K562 (cell line): ENCODE data around the gene ENTREP3. TPM values are rescaled to one million over a fixed set of nuclear protein-coding genes. Genes with fewer than 3 reads are reported as not detected.
A peak's percentile ranks its signal among the peaks of the same experiment; 100 is the strongest.

Experiments used
- BCOR ChIP-seq: fragments of 450-650 bp; IDR thresholded peaks from 2 replicates; pipeline ENCODE4 v1.6.1; 2016
- CHCHD3 ChIP-seq: fragments of 250-450 bp; sonication (Bioruptor Pico); IDR thresholded peaks from 2 replicates; pipeline ENCODE4 v2.1.2; 2022; ENCODE audit warnings: mild to moderate bottlenecking
- ETS2 ChIP-seq: IDR thresholded peaks from 2 replicates; pipeline ENCODE4 v1.6.1; 2016; ENCODE audit warnings: borderline replicate concordance, missing genetic modification characterization, mild to moderate bottlenecking, moderate library complexity, missing compliant biosample characterization; ENCODE audit not compliant: poor library complexity, severe bottlenecking
- GABPB2 ChIP-seq: fragments of 250-450 bp; sonication (Bioruptor Pico); conservative IDR thresholded peaks from 2 replicates; pipeline ENCODE4 v1.5.1; 2021; ENCODE audit warnings: mild to moderate bottlenecking
- GATA2 ChIP-seq: sonication (generic); formaldehyde crosslinking; IDR thresholded peaks from 2 replicates; pipeline ENCODE4 v1.4.0; 2020; ENCODE audit warnings: mild to moderate bottlenecking, missing genetic modification reagents
- JUNB ChIP-seq: fragments of 450-650 bp; formaldehyde crosslinking; conservative IDR thresholded peaks from 2 replicates; pipeline ENCODE4 v1.4.0; 2020; ENCODE audit warnings: mild to moderate bottlenecking
- MCM7 ChIP-seq, 2 experiments: fragments of 450-650 bp; IDR thresholded peaks; 2 replicates each; pipeline ENCODE4 v1.6.1; 2016 to 2018
- NBN ChIP-seq: fragments of 450-650 bp; IDR thresholded peaks from 2 replicates; pipeline ENCODE4 v1.6.1; 2016; ENCODE audit warnings: low read depth, mild to moderate bottlenecking
- NFIC ChIP-seq: fragments of 450-650 bp; IDR thresholded peaks from 2 replicates; pipeline ENCODE4 v1.6.1; 2017; ENCODE audit warnings: mild to moderate bottlenecking, inconsistent platforms
- POLR2B ChIP-seq: fragments of 450-650 bp; IDR thresholded peaks from 2 replicates; pipeline ENCODE4 v1.6.1; 2018; ENCODE audit warnings: low read depth; ENCODE audit not compliant: partially characterized antibody
- SP2 ChIP-seq: IDR thresholded peaks from 2 replicates; pipeline ENCODE4 v1.6.1; 2011; ENCODE audit warnings: mild to moderate bottlenecking, low read depth, low read length, moderate library complexity; ENCODE audit not compliant: poor library complexity, severe bottlenecking; ENCODE audit errors: extremely low read depth
- ZNF274 ChIP-seq: IDR thresholded peaks from 2 replicates; pipeline ENCODE4 v1.6.1; 2011; ENCODE audit warnings: low read depth, mild to moderate bottlenecking, low read length, moderate library complexity, borderline replicate concordance
- ZNF609 ChIP-seq: sonication (generic); formaldehyde crosslinking; IDR thresholded peaks from 2 replicates; pipeline ENCODE4 v1.8.1; 2023; ENCODE audit warnings: missing genetic modification reagents, mild to moderate bottlenecking, borderline replicate concordance
- polyA plus RNA-seq, 8 experiments: library from polyadenylated mRNA; depleted of rRNA in 4 of 8; stranded (reverse) in 5 of 8; unstranded in 3 of 8; fragments of >200 nt; fragmentation: Nextera tagmentation in 2 of 8; fragmentation: Illumina TruSeq in 1 of 8; extraction: Ambion mirVana in 2 of 8; extraction: Trizol in 1 of 8; gene quantifications; 2 replicates each; pipeline versions ENCODE4 v1.2.1 to v1.2.3, GENCODE V29; 2011 to 2014; ENCODE audit warnings: inconsistent platforms in 1 of 8, missing spikeins in 1 of 8
- total RNA-seq, 7 experiments: library from RNA; depleted of rRNA in 6 of 7; stranded (reverse); fragments of >200 nt in 6 of 7; fragmentation: Illumina TruSeq in 2 of 7; extraction: Trizol in 2 of 7; gene quantifications; 2 replicates each; pipeline versions ENCODE4 v1.2.1 to v1.2.3, GENCODE V29; 2011 to 2021; ENCODE audit warnings: low replicate concordance in 1 of 7

ENTREP3 gene
- total and polyA plus RNA-seq, 9 of the 15 experiments (the other 6 are each of a cell fraction or from before 2014, with no cell fraction given): 1.9 to 41.8 (median 5.9) TPM

GRCh38 chr1:155227261-155228095, 27.8 kb downstream of the ENTREP3 start (continued):
- TF ChIP-seq ZNF609 (CRISPR knock-in tag) (no peak), SP2 (peak; percentile 78), MCM7 (IDR thresholded peaks at IDR 0.05) (no peak), NBN (no peak), ETS2 (tag) (no peak), GATA2 (CRISPR knock-in tag) (no peak), POLR2B (peak; percentile 60), ZNF274 (no peak), BCOR (no peak), GABPB2 (CRISPR knock-in tag) (no peak), CHCHD3 (no peak), NFIC (no peak; the same call in 1 of the 2 replicates), JUNB (CRISPR knock-in tag) (no peak)
